Measurements from ENCODE around the gene TPPP2.

TPPP2 gene

DNA sequence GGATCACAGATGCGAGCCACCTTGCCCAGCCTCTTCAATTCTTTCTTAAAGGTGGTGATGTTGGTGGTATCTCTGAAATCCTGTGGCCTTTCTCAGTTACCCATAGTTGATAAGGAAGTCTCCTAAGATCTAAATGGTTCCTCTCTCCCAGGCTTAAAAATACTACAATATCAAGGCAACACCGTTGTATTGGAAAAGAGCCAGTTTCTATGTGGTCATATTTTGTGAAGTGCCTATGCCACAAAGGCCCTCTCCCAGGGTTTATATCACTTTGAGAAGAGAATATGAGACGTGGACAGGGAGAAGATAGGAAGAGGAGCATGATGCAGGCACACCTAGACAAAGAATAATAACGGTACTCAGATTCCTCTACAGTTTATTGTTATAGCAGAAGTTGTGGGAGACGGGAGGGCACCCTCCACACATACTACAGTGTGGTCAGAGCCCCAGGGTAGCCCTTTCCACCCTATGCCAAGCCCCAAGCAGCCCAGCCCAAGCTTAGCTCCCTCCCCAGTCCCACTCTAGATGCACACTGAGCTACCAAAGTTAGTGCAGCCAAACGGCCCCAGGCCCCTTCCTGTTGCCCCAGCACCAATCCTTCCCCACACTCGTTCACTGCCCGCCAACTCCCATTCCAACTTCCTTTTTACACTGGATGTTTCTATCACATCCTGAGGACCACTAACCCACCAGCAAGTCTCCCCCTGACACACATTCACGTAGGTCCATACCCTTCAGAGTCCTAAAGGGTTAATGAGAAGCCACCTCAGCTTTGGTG is 13.4 kb upstream of the TPPP2 start:
- no peak for DNase-seq (ENCODE audit: low read depth)
- H3K4me3 ChIP-seq (ENCODE audit: low read length): no peak overlapping the region
- TF ChIP-seq, protein P1, sequence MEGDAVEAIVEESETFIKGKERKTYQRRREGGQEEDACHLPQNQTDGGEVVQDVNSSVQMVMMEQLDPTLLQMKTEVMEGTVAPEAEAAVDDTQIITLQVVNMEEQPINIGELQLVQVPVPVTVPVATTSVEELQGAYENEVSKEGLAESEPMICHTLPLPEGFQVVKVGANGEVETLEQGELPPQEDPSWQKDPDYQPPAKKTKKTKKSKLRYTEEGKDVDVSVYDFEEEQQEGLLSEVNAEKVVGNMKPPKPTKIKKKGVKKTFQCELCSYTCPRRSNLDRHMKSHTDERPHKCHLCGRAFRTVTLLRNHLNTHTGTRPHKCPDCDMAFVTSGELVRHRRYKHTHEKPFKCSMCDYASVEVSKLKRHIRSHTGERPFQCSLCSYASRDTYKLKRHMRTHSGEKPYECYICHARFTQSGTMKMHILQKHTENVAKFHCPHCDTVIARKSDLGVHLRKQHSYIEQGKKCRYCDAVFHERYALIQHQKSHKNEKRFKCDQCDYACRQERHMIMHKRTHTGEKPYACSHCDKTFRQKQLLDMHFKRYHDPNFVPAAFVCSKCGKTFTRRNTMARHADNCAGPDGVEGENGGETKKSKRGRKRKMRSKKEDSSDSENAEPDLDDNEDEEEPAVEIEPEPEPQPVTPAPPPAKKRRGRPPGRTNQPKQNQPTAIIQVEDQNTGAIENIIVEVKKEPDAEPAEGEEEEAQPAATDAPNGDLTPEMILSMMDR (conservative IDR thresholded peaks at IDR 0.05; ENCODE audit: low read length): no peak

DNA sequence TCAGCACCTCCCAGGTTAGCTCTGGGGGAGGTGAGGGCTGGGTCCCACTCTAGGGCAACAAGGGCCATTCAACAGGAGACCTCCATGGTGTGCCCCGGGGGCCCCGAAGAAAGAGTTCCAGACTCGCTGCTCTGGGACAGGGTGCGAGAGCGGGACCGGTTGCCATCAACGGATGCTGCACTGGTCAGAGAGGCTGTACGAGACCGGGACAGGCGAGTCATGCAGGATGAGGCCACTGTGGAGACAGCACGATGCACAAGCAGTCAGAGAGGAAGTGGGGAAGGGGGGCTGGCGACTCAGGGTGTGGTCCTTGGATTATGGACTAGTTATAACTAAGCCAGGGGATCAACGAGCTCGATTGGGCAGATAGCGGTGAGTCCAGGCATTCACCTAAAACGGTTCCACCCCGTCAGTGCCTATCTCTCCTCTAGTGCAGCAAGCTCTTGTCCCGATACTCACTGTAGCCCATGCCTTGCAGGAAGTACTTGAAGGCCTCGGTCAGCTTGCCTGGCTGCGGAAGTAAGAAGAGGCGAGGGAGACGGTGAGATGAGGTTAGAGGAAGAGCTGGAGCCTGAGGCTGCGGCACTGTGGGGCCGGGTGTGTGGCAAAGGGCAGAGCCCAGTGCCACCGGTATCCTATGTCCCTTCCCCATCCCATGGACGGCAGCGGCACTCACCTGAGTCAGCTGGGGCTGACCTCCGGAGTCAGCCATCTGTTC is 12.3 kb upstream of the TPPP2 start:
- no peak overlapping the region for H3K4me3 ChIP-seq (ENCODE audit: low read length)
- DNase-seq (ENCODE audit: low read depth): no peak
- TF ChIP-seq, protein P1 (conservative IDR thresholded peaks at IDR 0.05; ENCODE audit: low read length): no peak

DNA sequence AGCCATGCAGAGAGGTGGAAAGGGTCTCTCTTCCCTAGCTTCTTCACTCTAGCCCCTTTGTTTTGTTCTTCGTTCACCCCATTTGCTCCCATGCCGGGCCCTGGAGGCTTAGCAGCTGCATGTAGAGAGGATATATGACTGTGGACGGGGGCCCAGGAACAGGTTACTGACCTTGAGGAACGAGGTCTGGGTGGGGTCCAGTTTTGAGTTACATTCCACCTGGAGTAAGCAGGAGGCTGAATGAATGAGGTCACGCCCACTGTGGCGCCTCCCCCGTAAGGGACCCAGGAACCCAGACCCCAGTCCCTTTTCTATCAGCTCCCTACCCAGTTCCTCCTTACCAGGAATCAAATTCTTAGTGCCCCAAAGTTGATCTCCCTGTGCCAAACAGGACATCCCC is 11.7 kb upstream of the TPPP2 start:
- no peak overlapping the region for H3K4me3 ChIP-seq (ENCODE audit: low read length)
- TF ChIP-seq, protein P1 (conservative IDR thresholded peaks at IDR 0.05; ENCODE audit: low read length): no peak
- DNase-seq (ENCODE audit: low read depth): no peak

DNA sequence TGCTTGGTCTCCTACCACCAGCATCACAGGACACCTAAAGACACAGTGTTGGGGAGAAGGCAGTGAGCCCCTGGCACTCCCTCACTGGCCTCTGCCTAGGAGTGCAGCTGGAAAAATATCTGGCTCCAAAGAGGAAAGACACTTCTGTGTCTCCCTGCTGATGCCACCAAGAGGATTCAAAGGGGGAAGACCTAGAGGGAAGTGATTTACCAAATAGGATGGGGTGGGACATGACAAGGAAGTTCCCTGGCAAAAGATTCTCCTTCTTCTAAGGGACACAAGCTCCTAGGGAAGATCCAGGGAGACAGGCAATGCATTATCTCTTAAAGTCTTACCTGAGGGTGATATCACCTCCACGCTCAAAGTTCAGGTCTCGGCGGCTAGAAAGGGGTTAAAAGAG is 11.2 kb upstream of the TPPP2 start:
- no peak for DNase-seq (ENCODE audit: low read depth)
- no peak overlapping the region for H3K4me3 ChIP-seq (ENCODE audit: low read length)
- TF ChIP-seq, protein P1 (conservative IDR thresholded peaks at IDR 0.05; ENCODE audit: low read length): no peak

DNA sequence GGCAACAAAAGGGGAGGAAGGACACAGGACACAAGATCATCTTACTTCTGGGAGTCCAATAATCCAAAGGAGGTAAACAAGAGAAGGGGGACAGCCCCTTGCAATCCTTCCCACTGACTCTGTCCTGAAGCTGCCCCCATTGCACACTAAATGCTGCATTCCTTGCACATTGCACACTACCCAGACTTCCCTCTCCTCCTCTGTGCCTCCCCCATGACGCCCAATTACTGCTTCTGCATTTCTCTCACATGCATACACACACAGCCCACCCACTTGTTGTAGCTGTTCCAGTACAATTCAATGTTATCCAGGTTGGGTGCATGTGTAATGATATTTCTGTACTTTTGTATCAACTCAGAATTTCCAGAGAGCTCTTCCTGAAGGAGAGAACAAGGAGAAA is 10.7 kb upstream of the TPPP2 start:
- H3K4me3 ChIP-seq (ENCODE audit: low read length): no peak overlapping the region
- DNase-seq (ENCODE audit: low read depth): no peak
- TF ChIP-seq, protein P1 (conservative IDR thresholded peaks at IDR 0.05; ENCODE audit: low read length): no peak

DNA sequence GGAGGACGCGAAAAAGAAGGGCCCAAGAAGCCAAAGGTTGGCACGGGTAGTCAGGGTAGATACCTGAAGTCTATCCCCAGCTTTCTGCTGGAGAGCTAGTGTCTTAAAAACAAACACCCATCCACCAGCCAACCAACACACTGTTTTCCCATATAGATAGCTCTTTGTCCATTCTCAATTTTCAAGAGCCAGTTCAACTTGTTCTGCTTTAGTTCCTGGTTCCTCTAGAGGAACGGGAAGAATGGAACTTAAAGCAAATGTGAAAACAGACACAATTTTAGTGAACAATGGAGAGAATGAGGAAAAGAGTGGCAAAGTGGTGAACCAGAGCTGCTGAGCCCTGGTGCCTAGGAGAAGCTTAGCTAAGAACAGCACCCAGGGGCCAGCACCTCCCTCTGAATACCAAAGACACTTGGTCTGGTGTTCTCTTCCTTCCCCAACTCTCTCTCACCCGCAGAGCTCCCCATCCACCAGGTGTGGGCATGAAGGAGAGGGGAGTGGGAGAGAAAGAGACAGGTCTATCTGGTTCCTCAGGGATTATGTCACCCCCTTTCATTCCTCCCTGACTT is 9.0 kb upstream of the TPPP2 start:
- H3K4me3 ChIP-seq (ENCODE audit: low read length): no peak overlapping the region
- DNase-seq (ENCODE audit: low read depth): no peak
- TF ChIP-seq, protein P1 (conservative IDR thresholded peaks at IDR 0.05; ENCODE audit: low read length): no peak

All from AG10803 (cell line).